SK-N-SH (cell line): ENCODE data around the gene SEMA3D. TPM values are rescaled to one million over a fixed set of nuclear protein-coding genes. Genes with fewer than 3 reads are reported as not detected.

Experiments used
- CTCF ChIA-PET: fragments of 300-600, 350-600 bp; formaldehyde crosslinking; extraction: SDS; loops from one replicate; lab custom pipeline; 2021; lab: Yijun Ruan, JAX
- POLR2A ChIA-PET: fragments of 350-600 bp; sonication (Branson Sonifier 250); formaldehyde crosslinking; extraction: SDS; loops from one replicate; lab custom pipeline; 2020; ENCODE audit warnings: antibody characterized with exemption, inconsistent platforms; lab: Yijun Ruan, JAX
- DNase-seq: peaks from one replicate; pipeline ENCODE4 v3.0.0; 2012
- H2AFZ ChIP-seq: fragments of 200-600 bp; sonication (generic); 2 replicates; pipeline ENCODE4 v1.8.1; 2016; ENCODE audit warnings: antibody characterized with exemption, mild to moderate bottlenecking, low read depth
- H3F3A ChIP-seq: fragments of 200-600 bp; sonication (generic); replicated peaks from 2 replicates; pipeline ENCODE3; 2016; ENCODE audit warnings: antibody characterized with exemption, mild to moderate bottlenecking; ENCODE audit not compliant: insufficient read depth
- H3K27ac ChIP-seq, 2 experiments: fragments of 200-500 bp in 1 of 2; fragments of 200-600 bp in 1 of 2; sonication (Bioruptor generic) in 1 of 2; sonication (generic), shearing (Covaris generic) in 1 of 2; 2 replicates each; pipeline versions ENCODE4 v1.5.1 to v1.6.1; 2014 to 2016; ENCODE audit warnings: low read depth in 2 of 2, inconsistent platforms in 1 of 2, low read length in 1 of 2, mild to moderate bottlenecking in 1 of 2, mixed read lengths in 1 of 2
- H3K27me3 ChIP-seq: fragments of 200-600 bp; sonication (generic), shearing (Covaris generic); 2 replicates; pipeline ENCODE4 v1.6.1; 2016; ENCODE audit warnings: mixed run types; ENCODE audit not compliant: insufficient read depth
- H3K36me3 ChIP-seq, 2 experiments: fragments of 200-500 bp in 1 of 2; fragments of 200-600 bp in 1 of 2; sonication (Bioruptor generic) in 1 of 2; sonication (generic) in 1 of 2; replicated peaks in 1 of 2; 2 replicates each; pipeline versions ENCODE3 to v1.5.1; 2014 to 2016; ENCODE audit warnings: low read length in 1 of 2, mild to moderate bottlenecking in 1 of 2; ENCODE audit not compliant: insufficient read depth in 2 of 2, control insufficient read depth in 1 of 2
- H3K4me1 ChIP-seq, 2 experiments: fragments of 200-500 bp in 1 of 2; fragments of 200-600 bp in 1 of 2; sonication (Bioruptor generic) in 1 of 2; sonication (generic), shearing (Covaris generic) in 1 of 2; 2 replicates each; pipeline versions ENCODE4 v1.5.1 to v1.6.1; 2014 to 2016; ENCODE audit warnings: low read depth in 1 of 2, low read length in 1 of 2, mixed run types in 1 of 2; ENCODE audit not compliant: insufficient read depth in 2 of 2, control insufficient read depth in 1 of 2
- H3K4me2 ChIP-seq: fragments of 200-600 bp; sonication (generic), shearing (Covaris generic); 2 replicates; pipeline ENCODE4 v1.6.1; 2017; ENCODE audit warnings: mixed run types
- H3K4me3 ChIP-seq, 2 experiments: fragments of 200-500 bp in 1 of 2; fragments of 200-600 bp in 1 of 2; sonication (Bioruptor generic) in 1 of 2; sonication (generic), shearing (Covaris generic) in 1 of 2; 2 replicates each; pipeline versions ENCODE4 v1.5.1 to v1.8.1; 2014 to 2016; ENCODE audit warnings: low read depth in 2 of 2, inconsistent platforms in 1 of 2, low read length in 1 of 2, mild to moderate bottlenecking in 1 of 2, mixed read lengths in 1 of 2, moderate library complexity in 1 of 2
- H3K79me2 ChIP-seq: fragments of 200-600 bp; sonication (generic); 2 replicates; pipeline ENCODE4 v1.8.1; 2017; ENCODE audit warnings: mild to moderate bottlenecking; ENCODE audit not compliant: insufficient read depth
- H3K9ac ChIP-seq: fragments of 200-600 bp; sonication (generic); 2 replicates; pipeline ENCODE4 v1.6.1; 2017; ENCODE audit warnings: mixed run types
- H3K9me2 ChIP-seq: fragments of 200-600 bp; sonication (generic); 2 replicates; pipeline ENCODE4 v1.6.1; 2017; ENCODE audit warnings: mixed run types
- H3K9me3 ChIP-seq: fragments of 200-600 bp; sonication (generic); 2 replicates; pipeline ENCODE4 v1.6.1; 2017; ENCODE audit warnings: mixed run types, mild to moderate bottlenecking, moderate library complexity
- H4K20me1 ChIP-seq: fragments of 200-600 bp; sonication (generic); 2 replicates; pipeline ENCODE4 v1.6.1; 2017; ENCODE audit warnings: mild to moderate bottlenecking, mixed run types; ENCODE audit not compliant: insufficient read depth
- CTCF ChIP-seq: fragments of 200-600 bp; sonication (generic); IDR thresholded peaks from 2 replicates; pipeline ENCODE4 v1.6.1; 2017; ENCODE audit warnings: antibody characterized with exemption, mild to moderate bottlenecking, moderate library complexity
- EP300 ChIP-seq, 2 experiments: IDR thresholded peaks; 2 replicates each; pipeline versions ENCODE4 v1.4.0 to v1.6.1; 2012; ENCODE audit warnings: borderline replicate concordance in 1 of 2, low read depth in 1 of 2, low read length in 1 of 2
- FOXJ3 ChIP-seq: sonication (generic); formaldehyde crosslinking; IDR thresholded peaks from 2 replicates; pipeline ENCODE4 v1.5.1; 2020; ENCODE audit warnings: mild to moderate bottlenecking, missing genetic modification reagents
- FOXM1 ChIP-seq: IDR thresholded peaks from 2 replicates; pipeline ENCODE4 v1.4.0; 2012; ENCODE audit warnings: low read depth, mild to moderate bottlenecking
- GABPA ChIP-seq: IDR thresholded peaks from 2 replicates; pipeline ENCODE4 v1.4.0; 2012; ENCODE audit warnings: low read depth, mild to moderate bottlenecking
- MEF2A ChIP-seq: IDR thresholded peaks from 2 replicates; pipeline ENCODE4 v1.4.0; 2012; ENCODE audit warnings: low read depth, borderline replicate concordance
- MXI1 ChIP-seq: IDR thresholded peaks from 2 replicates; pipeline ENCODE4 v1.6.1; 2012; ENCODE audit warnings: mild to moderate bottlenecking, low read depth, low read length, improper control_type of control experiment
- NFIC ChIP-seq: IDR thresholded peaks from 2 replicates; pipeline ENCODE4 v1.4.0; 2012; ENCODE audit warnings: borderline replicate concordance
- NRF1 ChIP-seq: IDR thresholded peaks from 2 replicates; pipeline ENCODE4 v1.6.1; 2012; ENCODE audit warnings: low read depth, mild to moderate bottlenecking, low read length
- PBX3 ChIP-seq: IDR thresholded peaks from 2 replicates; pipeline ENCODE4; 2012
- POLR2AphosphoS5 ChIP-seq: IDR thresholded peaks from 2 replicates; pipeline ENCODE4 v1.6.1; 2012; ENCODE audit warnings: low read depth, low read length
- RAD21 ChIP-seq: IDR thresholded peaks from 2 replicates; pipeline ENCODE4 v1.6.1; 2012; ENCODE audit warnings: mild to moderate bottlenecking, low read length
- RCOR1 ChIP-seq: fragments of 150-350 bp; IDR thresholded peaks from 2 replicates; pipeline ENCODE4 v1.6.1; 2017; ENCODE audit warnings: antibody characterized with exemption, low read length
- REST ChIP-seq: IDR thresholded peaks from 2 replicates; pipeline ENCODE4 v1.6.1; 2012; ENCODE audit warnings: mild to moderate bottlenecking, low read depth, low read length, moderate library complexity
- RXRA ChIP-seq: IDR thresholded peaks from 2 replicates; pipeline ENCODE4 v1.4.0; 2012; ENCODE audit warnings: low read depth, mild to moderate bottlenecking, borderline replicate concordance
- SMC3 ChIP-seq: IDR thresholded peaks from 2 replicates; pipeline ENCODE4 v1.6.1; 2012; ENCODE audit warnings: low read depth, low read length, improper control_type of control experiment
- TCF12 ChIP-seq: IDR thresholded peaks from 2 replicates; pipeline ENCODE4 v1.4.0; 2012
- WGBS: methylation state at CpG from one replicate; pipeline ENCODE4 v1.1.6; 2017; ENCODE audit warnings: low lambda C conversion rate; 5-methylcytosine and 5-hydroxymethylcytosine counted together
- polyA plus RNA-seq, 3 experiments: library from polyadenylated mRNA; depleted of rRNA; stranded (reverse); fragments of >200 nt; gene quantifications; 2 replicates each; pipeline ENCODE4 v1.2.3, GENCODE V29; 2012

The SEMA3D gene
- polyA plus RNA-seq, 1 of the 3 experiments (the other 2 are of a cell fraction), result 30.1 TPM

GRCh38 chr7:85010306-85010705 lies 176.6 kb downstream of the SEMA3D start:
- POLR2A ChIA-PET, result no interaction called here
- Histone ChIP-seq H3K36me3 (peaks cover 0 to 38% of the 10 kb centered on the region in 2 experiments), H3K4me3 (no peak overlapping the region), H3K27ac (no peak overlapping the region), H3K27me3 (no peaks in the 10 kb centered on the region), H4K20me1 (no peaks in the 10 kb centered on the region), H3K9ac (no peak overlapping the region), H3K9me3 (no peaks in the 10 kb centered on the region), H3K4me1 (no peaks in the 10 kb centered on the region; a peak in 1 of 4 replicates), H3K9me2 (no peaks in the 10 kb centered on the region), H3K79me2 (no peaks in the 10 kb centered on the region), H3K4me2 (no peak overlapping the region), H3F3A (no peaks in the 10 kb centered on the region), H2AFZ (no peak overlapping the region)
- TF ChIP-seq SMC3 (no peak), EP300 (IDR thresholded peaks at IDR 0.05; ENCODE audit: borderline replicate concordance in 1 of 2, low read depth in 1 of 2, low read length in 1 of 2) (no peak), NFIC (0 out of 2 replicates have a peak, but pooled peaks have one; percentile 10), NRF1 (no peak), RCOR1 (no peak)
- CTCF ChIA-PET, result interaction anchor here (0.8 to 2.4 kb wide), 5 partner anchors 10 to 1076 kb away, joined by 3 to 10 read pairs (median 9); no protein-coding TSS in a partner anchor
- DNase-seq, result no peak

- no peak overlapping the region for H3K4me3 ChIP-seq
- peaks cover 0 to 30% of the 10 kb centered on the region in 2 experiments for H3K36me3 ChIP-seq
- H3K4me1 ChIP-seq, result peaks cover 0 to 10% of the 10 kb centered on the region in 2 experiments; a peak in 1 of 4 replicates
- CTCF ChIA-PET, result interaction anchor here (1.6 kb wide), 1 partner anchor 1071 kb away, joined by 7 read pairs; no protein-coding TSS in a partner anchor
- H3K9me3 ChIP-seq, result no peaks in the 10 kb centered on the region
- H3K9me2 ChIP-seq, result no peaks in the 10 kb centered on the region
- TF ChIP-seq TCF12 (no peak), GABPA (no peak), MXI1 (no peak)
- H2AFZ ChIP-seq, result no peak overlapping the region
- WGBS, result 98% methylated on average over 1 of the region's 1 CpG
- DNase-seq, result no peak
- H3K9ac ChIP-seq, result no peak overlapping the region
- POLR2A ChIA-PET, result no interaction called here
- no peak overlapping the region for H3K4me2 ChIP-seq
- no peaks in the 10 kb centered on the region for H3K79me2 ChIP-seq
- no peaks in the 10 kb centered on the region for H4K20me1 ChIP-seq
- H3K27ac ChIP-seq, result no peak overlapping the region
- H3F3A ChIP-seq, result no peaks in the 10 kb centered on the region
- no peaks in the 10 kb centered on the region for H3K27me3 ChIP-seq
These were observed 180.1 kb downstream of the SEMA3D start for GRCh38 chr7:85006754-85007153.

GRCh38 chr7:85004402-85004801 lies 182.5 kb downstream of the SEMA3D start:
- Histone ChIP-seq H3K9me2 (no peaks in the 10 kb centered on the region), H3K9ac (no peak overlapping the region), H3F3A (no peaks in the 10 kb centered on the region), H3K9me3 (no peaks in the 10 kb centered on the region), H3K4me1 (peaks cover 0 to 21% of the 10 kb centered on the region in 2 experiments; a peak in 3 of 4 replicates), H3K4me2 (no peak overlapping the region), H3K4me3 (no peak overlapping the region), H3K36me3 (peaks cover 0 to 24% of the 10 kb centered on the region in 2 experiments), H3K27ac (no peak overlapping the region), H3K79me2 (no peaks in the 10 kb centered on the region), H4K20me1 (no peaks in the 10 kb centered on the region), H2AFZ (no peak overlapping the region), H3K27me3 (no peaks in the 10 kb centered on the region)
- WGBS, result 94% methylated on average over 2 of the region's 2 CpGs
- ChIA-PET POLR2A (no interaction called here), CTCF (no interaction called here)
- DNase-seq, result no peak
- no peak for TF ChIP-seq REST
- no peak for TF ChIP-seq MEF2A
- no peak for TF ChIP-seq CTCF
- no peak for TF ChIP-seq MXI1
- TF ChIP-seq FOXJ3, result no peak
- no peak for TF ChIP-seq PBX3
- no peak for TF ChIP-seq RXRA
- TF ChIP-seq RAD21, result no peak
- TF ChIP-seq FOXM1, result no peak
- TF ChIP-seq POLR2AphosphoS5, result no peak
- no peak for TF ChIP-seq EP300 (IDR thresholded peaks at IDR 0.05; ENCODE audit: borderline replicate concordance in 1 of 2, low read depth in 1 of 2, low read length in 1 of 2)
